ENCODE data around the gene SPATA31E1.
A peak's percentile ranks its signal among the peaks of the same experiment; 100 is the strongest.
"Not testable (repeated sequence)": the region's sequence is repeated elsewhere in the genome, so short reads cannot be mapped to it uniquely, and the experiment has no call there.

Gene SPATA31E1

GRCh38 chr9:87882627-87883026, at the start of gene SPATA31E1:
TSS of gene SPATA31E1 (plus strand) at chr9:87882877. CDS start at chr9:87882892, 15 bp downstream.
- no peak for DNase-seq

- peak; percentile 10 for DNase-seq
Measured at GRCh38 chr9:87834357-87834756, 48.3 kb upstream of the SPATA31E1 start.

- no peak for DNase-seq
Measured at GRCh38 chr9:87836536-87836935, 46.1 kb upstream of the SPATA31E1 start.

GRCh38 chr9:87836951-87837705, 45.5 kb upstream of the SPATA31E1 start:
- no peak for DNase-seq

GRCh38 chr9:87840134-87840533, 42.5 kb upstream of the SPATA31E1 start:
- no peak for DNase-seq

GRCh38 chr9:87842878-87843585, 39.6 kb upstream of the SPATA31E1 start:
- DNase-seq, result no peak

GRCh38 chr9:87844506-87844905, 38.2 kb upstream of the SPATA31E1 start:
- DNase-seq, result no peak

GRCh38 chr9:87847817-87848216, 34.9 kb upstream of the SPATA31E1 start:
- DNase-seq, result not testable (repeated sequence)

GRCh38 chr9:87849144-87849758, 33.4 kb upstream of the SPATA31E1 start:
- no peak for DNase-seq

- DNase-seq, result no peak
Measured at GRCh38 chr9:87850391-87850790, 32.3 kb upstream of the SPATA31E1 start.

- not testable (repeated sequence) for DNase-seq
Measured at GRCh38 chr9:87851186-87851585, 31.5 kb upstream of the SPATA31E1 start.

GRCh38 chr9:87853302-87853701, 29.4 kb upstream of the SPATA31E1 start:
- no peak for DNase-seq

- no peak for DNase-seq
Measured at GRCh38 chr9:87853876-87854579, 28.6 kb upstream of the SPATA31E1 start.

- no peak for DNase-seq
Measured at GRCh38 chr9:87854580-87854955, 28.1 kb upstream of the SPATA31E1 start.

GRCh38 chr9:87855061-87855460, 27.6 kb upstream of the SPATA31E1 start:
- no peak for DNase-seq

- DNase-seq, result no peak
Measured at GRCh38 chr9:87857141-87857947, 25.3 kb upstream of the SPATA31E1 start.

- DNase-seq, result no peak
Measured at GRCh38 chr9:87857948-87858335, 24.7 kb upstream of the SPATA31E1 start.

- no peak for DNase-seq
Measured at GRCh38 chr9:87859137-87859536, 23.5 kb upstream of the SPATA31E1 start.

GRCh38 chr9:87859786-87860185, 22.9 kb upstream of the SPATA31E1 start:
- no peak for DNase-seq

- no peak for DNase-seq
Measured at GRCh38 chr9:87861332-87861731, 21.3 kb upstream of the SPATA31E1 start.

- no peak for DNase-seq
Measured at GRCh38 chr9:87862536-87863268, 20.0 kb upstream of the SPATA31E1 start.
